Measurements from ENCODE around the gene IL1RAPL2.

The IL1RAPL2 gene

DNA sequence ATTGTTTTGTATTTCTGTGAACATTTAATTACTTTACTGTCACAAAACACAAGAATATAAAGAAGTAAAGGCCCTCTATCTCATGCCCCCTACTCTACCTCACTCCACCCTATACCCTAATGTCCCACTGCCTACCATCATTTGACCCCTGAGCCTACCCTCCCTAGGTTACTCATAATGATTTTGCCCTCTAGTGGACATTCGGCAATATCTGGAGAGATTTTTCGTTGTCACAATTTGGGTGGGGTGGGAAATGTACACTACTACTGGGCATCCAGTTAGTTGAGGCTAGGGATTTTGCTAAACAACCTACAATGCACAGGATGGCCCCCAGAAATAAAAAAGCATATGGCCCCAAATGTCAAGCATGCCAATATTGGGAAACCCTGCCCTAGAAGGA lies 644.3 kb downstream of the IL1RAPL2 start:
- ChIA-PET POLR2A (no interaction called here), CTCF (interaction anchor here (0.7 to 4.2 kb wide), 2 partner anchors 20 to 670 kb away, joined by 4 to 14 read pairs; no protein-coding TSS in a partner anchor)
- no peak overlapping the region for H3K4me3 ChIP-seq (ENCODE audit: low read depth, low read length)
- no peak for TF ChIP-seq ZNF223 (tag by site-specific recombination; IDR thresholded peaks at IDR 0.05)
- TF ChIP-seq, protein P1, sequence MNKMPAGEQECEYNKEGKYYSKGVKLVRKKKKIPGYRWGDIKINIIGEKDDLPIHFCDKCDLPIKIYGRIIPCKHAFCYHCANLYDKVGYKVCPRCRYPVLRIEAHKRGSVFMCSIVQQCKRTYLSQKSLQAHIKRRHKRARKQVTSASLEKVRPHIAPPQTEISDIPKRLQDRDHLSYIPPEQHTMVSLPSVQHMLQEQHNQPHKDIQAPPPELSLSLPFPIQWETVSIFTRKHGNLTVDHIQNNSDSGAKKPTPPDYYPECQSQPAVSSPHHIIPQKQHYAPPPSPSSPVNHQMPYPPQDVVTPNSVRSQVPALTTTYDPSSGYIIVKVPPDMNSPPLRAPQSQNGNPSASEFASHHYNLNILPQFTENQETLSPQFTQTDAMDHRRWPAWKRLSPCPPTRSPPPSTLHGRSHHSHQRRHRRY (tag by site-specific recombination; IDR thresholded peaks at IDR 0.05): no peak
- no peak for TF ChIP-seq ZNF529 (tag by site-specific recombination; IDR thresholded peaks at IDR 0.05; ENCODE audit: insufficient replicate concordance)
- TF ChIP-seq ZNF585B (tag by site-specific recombination; IDR thresholded peaks at IDR 0.05): no peak
- TF ChIP-seq ZNF214 (tag by site-specific recombination; IDR thresholded peaks at IDR 0.05; ENCODE audit: borderline replicate concordance): no peak
- TF ChIP-seq ZNF311 (tag by site-specific recombination; IDR thresholded peaks at IDR 0.05; ENCODE audit: borderline replicate concordance): no peak
- TF ChIP-seq MZF1 (tag by site-specific recombination; IDR thresholded peaks at IDR 0.05; ENCODE audit: borderline replicate concordance): no peak
- TF ChIP-seq ZNF423 (tag by site-specific recombination; IDR thresholded peaks at IDR 0.05): no peak
- TF ChIP-seq, protein P2, sequence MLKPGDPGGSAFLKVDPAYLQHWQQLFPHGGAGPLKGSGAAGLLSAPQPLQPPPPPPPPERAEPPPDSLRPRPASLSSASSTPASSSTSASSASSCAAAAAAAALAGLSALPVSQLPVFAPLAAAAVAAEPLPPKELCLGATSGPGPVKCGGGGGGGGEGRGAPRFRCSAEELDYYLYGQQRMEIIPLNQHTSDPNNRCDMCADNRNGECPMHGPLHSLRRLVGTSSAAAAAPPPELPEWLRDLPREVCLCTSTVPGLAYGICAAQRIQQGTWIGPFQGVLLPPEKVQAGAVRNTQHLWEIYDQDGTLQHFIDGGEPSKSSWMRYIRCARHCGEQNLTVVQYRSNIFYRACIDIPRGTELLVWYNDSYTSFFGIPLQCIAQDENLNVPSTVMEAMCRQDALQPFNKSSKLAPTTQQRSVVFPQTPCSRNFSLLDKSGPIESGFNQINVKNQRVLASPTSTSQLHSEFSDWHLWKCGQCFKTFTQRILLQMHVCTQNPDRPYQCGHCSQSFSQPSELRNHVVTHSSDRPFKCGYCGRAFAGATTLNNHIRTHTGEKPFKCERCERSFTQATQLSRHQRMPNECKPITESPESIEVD (tag by site-specific recombination; IDR thresholded peaks at IDR 0.05): no peak
- no peak for TF ChIP-seq GFI1B (tag by site-specific recombination; IDR thresholded peaks at IDR 0.05)
- no peak for TF ChIP-seq ZNF174 (tag by site-specific recombination; IDR thresholded peaks at IDR 0.05)
- H3K4me1 ChIP-seq (ENCODE audit: control insufficient read depth, insufficient read depth, low read length): no peaks in the 10 kb centered on the region
- no peaks in the 10 kb centered on the region for H3K36me3 ChIP-seq (ENCODE audit: control insufficient read depth in 2 of 2, insufficient read depth in 1 of 2, low read length in 2 of 2)
- H3K27ac ChIP-seq (ENCODE audit: extremely low read depth, low read depth, low read length): no peak overlapping the region
- H3K9me3 ChIP-seq (ENCODE audit: control insufficient read depth, insufficient read depth, low read depth, low read length): no peaks in the 10 kb centered on the region

DNA sequence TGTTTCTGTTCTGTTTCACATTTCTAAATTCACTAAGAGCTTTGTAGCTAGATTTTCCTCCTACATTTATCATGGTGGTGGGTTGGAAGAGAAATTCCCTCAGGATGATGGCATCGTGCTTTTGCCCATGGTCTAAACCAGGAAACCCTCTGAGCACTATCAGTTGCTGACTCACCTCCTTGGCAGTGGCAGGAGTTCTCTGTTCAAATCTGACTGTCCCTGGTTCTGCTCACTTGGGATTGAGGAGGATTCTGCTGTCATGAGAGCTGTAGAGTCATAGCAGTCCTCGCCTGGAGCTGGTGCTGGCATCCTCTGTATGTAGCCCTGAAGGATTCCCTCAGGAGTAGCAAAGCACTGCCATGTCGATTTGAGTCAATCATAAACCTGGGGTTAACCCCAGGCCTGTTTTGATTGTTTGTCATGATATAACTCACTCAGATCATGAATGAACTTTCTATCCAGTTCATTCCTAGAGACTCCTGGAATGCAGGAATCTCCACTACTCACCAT lies 645.1 kb downstream of the IL1RAPL2 start:
- TF ChIP-seq ZNF785 (tag by site-specific recombination; IDR thresholded peaks at IDR 0.05) (no peak), ZSCAN30 (tag by site-specific recombination; IDR thresholded peaks at IDR 0.05) (no peak), ZNF677 (tag by site-specific recombination; IDR thresholded peaks at IDR 0.05) (no peak), ZNF501 (tag by site-specific recombination; IDR thresholded peaks at IDR 0.05) (no peak), ZNF610 (tag by site-specific recombination; IDR thresholded peaks at IDR 0.05; ENCODE audit: borderline replicate concordance) (no peak)
- TF ChIP-seq, protein P3, sequence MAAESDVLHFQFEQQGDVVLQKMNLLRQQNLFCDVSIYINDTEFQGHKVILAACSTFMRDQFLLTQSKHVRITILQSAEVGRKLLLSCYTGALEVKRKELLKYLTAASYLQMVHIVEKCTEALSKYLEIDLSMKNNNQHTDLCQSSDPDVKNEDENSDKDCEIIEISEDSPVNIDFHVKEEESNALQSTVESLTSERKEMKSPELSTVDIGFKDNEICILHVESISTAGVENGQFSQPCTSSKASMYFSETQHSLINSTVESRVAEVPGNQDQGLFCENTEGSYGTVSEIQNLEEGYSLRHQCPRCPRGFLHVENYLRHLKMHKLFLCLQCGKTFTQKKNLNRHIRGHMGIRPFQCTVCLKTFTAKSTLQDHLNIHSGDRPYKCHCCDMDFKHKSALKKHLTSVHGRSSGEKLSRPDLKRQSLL (tag by site-specific recombination; IDR thresholded peaks at IDR 0.05): no peak
- TF ChIP-seq, protein P4, sequence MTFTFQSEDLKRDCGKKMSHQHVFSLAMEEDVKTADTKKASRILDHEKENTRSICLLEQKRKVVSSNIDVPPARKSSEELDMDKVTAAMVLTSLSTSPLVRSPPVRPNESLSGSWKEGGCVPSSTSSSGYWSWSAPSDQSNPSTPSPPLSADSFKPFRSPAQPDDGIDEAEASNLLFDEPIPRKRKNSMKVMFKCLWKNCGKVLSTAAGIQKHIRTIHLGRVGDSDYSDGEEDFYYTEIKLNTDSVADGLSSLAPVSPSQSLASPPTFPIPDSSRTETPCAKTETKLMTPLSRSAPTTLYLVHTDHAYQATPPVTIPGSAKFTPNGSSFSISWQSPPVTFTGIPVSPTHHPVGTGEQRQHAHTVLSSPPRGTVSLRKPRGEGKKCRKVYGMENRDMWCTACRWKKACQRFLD (tag by site-specific recombination; IDR thresholded peaks at IDR 0.05): no peak
- TF ChIP-seq, protein P5, sequence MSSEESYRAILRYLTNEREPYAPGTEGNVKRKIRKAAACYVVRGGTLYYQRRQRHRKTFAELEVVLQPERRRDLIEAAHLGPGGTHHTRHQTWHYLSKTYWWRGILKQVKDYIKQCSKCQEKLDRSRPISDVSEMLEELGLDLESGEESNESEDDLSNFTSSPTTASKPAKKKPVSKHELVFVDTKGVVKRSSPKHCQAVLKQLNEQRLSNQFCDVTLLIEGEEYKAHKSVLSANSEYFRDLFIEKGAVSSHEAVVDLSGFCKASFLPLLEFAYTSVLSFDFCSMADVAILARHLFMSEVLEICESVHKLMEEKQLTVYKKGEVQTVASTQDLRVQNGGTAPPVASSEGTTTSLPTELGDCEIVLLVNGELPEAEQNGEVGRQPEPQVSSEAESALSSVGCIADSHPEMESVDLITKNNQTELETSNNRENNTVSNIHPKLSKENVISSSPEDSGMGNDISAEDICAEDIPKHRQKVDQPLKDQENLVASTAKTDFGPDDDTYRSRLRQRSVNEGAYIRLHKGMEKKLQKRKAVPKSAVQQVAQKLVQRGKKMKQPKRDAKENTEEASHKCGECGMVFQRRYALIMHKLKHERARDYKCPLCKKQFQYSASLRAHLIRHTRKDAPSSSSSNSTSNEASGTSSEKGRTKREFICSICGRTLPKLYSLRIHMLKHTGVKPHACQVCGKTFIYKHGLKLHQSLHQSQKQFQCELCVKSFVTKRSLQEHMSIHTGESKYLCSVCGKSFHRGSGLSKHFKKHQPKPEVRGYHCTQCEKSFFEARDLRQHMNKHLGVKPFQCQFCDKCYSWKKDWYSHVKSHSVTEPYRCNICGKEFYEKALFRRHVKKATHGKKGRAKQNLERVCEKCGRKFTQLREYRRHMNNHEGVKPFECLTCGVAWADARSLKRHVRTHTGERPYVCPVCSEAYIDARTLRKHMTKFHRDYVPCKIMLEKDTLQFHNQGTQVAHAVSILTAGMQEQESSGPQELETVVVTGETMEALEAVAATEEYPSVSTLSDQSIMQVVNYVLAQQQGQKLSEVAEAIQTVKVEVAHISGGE (tag by site-specific recombination; conservative IDR thresholded peaks at IDR 0.05; ENCODE audit: low read depth): no peak
- TF ChIP-seq, protein P6, sequence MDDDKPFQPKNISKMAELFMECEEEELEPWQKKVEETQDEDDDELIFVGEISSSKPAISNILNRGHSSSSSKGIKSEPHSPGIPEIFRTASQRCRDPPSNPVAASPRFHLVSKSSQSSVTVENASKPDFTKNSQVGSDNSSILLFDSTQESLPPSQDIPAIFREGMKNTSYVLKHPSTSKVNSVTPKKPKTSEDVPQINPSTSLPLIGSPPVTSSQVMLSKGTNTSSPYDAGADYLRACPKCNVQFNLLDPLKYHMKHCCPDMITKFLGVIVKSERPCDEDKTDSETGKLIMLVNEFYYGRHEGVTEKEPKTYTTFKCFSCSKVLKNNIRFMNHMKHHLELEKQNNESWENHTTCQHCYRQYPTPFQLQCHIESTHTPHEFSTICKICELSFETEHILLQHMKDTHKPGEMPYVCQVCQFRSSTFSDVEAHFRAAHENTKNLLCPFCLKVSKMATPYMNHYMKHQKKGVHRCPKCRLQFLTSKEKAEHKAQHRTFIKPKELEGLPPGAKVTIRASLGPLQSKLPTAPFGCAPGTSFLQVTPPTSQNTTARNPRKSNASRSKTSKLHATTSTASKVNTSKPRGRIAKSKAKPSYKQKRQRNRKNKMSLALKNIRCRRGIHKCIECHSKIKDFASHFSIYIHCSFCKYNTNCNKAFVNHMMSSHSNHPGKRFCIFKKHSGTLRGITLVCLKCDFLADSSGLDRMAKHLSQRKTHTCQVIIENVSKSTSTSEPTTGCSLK (tag by site-specific recombination; IDR thresholded peaks at IDR 0.05): no peak
- TF ChIP-seq, protein P7, sequence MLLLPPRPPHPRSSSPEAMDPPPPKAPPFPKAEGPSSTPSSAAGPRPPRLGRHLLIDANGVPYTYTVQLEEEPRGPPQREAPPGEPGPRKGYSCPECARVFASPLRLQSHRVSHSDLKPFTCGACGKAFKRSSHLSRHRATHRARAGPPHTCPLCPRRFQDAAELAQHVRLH (tag by site-specific recombination; IDR thresholded peaks at IDR 0.05): no peak

More for the DNA sequence above, 645.1 kb downstream of the IL1RAPL2 start:
- ChIA-PET CTCF (interaction anchor here (0.7 to 4.2 kb wide), 2 partner anchors 21 to 670 kb away, joined by 4 to 14 read pairs; no protein-coding TSS in a partner anchor), POLR2A (no interaction called here)
- Histone ChIP-seq H3K27ac (ENCODE audit: extremely low read depth, low read depth, low read length) (no peak overlapping the region), H3K9me3 (ENCODE audit: control insufficient read depth, insufficient read depth, low read depth, low read length) (no peaks in the 10 kb centered on the region), H3K4me1 (ENCODE audit: control insufficient read depth, insufficient read depth, low read length) (no peaks in the 10 kb centered on the region), H3K4me3 (ENCODE audit: low read depth, low read length) (no peak overlapping the region), H3K36me3 (ENCODE audit: control insufficient read depth in 2 of 2, insufficient read depth in 1 of 2, low read length in 2 of 2) (no peaks in the 10 kb centered on the region)

Measured in HEK293 (cell line).